ENCODE data around the gene ACIN1. TPM values are rescaled to one million over a fixed set of nuclear protein-coding genes. Genes with fewer than 3 reads are reported as not detected.
A peak's percentile ranks its signal among the peaks of the same experiment; 100 is the strongest.

Gene ACIN1
- total and polyA plus RNA-seq, 2 of the 13 experiments (the other 11 are each of a cell fraction or from before 2014, with no cell fraction given) = 165 to 183 TPM

- Histone ChIP-seq H3K9ac (ENCODE audit: insufficient read depth, low read depth, low read length) (peak within 1 kb of the TSS; percentile 97), H3K4me3 (replicated peaks in 1 of 3; ENCODE audit: insufficient read depth in 1 of 3, low read depth in 2 of 3, low read length in 3 of 3) (peak within 1 kb of the TSS; percentile 78 to 86 (median 80)), H3K4me2 (ENCODE audit: low read depth, low read length) (peak within 1 kb of the TSS; percentile 92), H4K20me1 (ENCODE audit: insufficient read depth, low read length) (no peaks in the 10 kb centered on the region), H3K27ac (ENCODE audit: extremely low read length, insufficient read depth, low read length) (peak within 1 kb of the TSS; percentile 90), H3K36me3 (replicated peaks in 1 of 2; ENCODE audit: control insufficient read depth in 1 of 2, insufficient read depth in 2 of 2, low read length in 2 of 2) (peaks cover 16 to 28% of the 10 kb centered on the region in 2 experiments), H2AFZ (ENCODE audit: low read length) (peak within 1 kb of the TSS; percentile 98), H3K4me1 (ENCODE audit: insufficient read depth, low read length) (peaks cover 38% of the 10 kb centered on the region), H3K27me3 (ENCODE audit: control insufficient read depth in 1 of 2, insufficient read depth in 2 of 2, low read length in 2 of 2) (no peaks in the 10 kb centered on the region; a peak in 1 of 5 replicates), H3K79me2 (ENCODE audit: insufficient read depth, low read length) (peaks cover 34% of the 10 kb centered on the region), H3K9me3 (ENCODE audit: low read length) (no peaks in the 10 kb centered on the region)
- peak; percentile 99 for FAIRE-seq
- BruUV-seq (replicated peaks) = no TSS peak
- ATAC-seq = peak; percentile 96
- WGBS (ENCODE audit: low lambda C conversion rate) = under 1% methylated on average over 33 of the region's 36 CpGs
- peak; percentile 100 for DNase-seq (ENCODE audit: low spot score)
- ChIA-PET CTCF (ENCODE audit: low intra/inter-chr PET ratio, low total read pairs) (no interaction called here), POLR2A (interaction anchor here (0.7 to 15.1 kb wide), 24 partner anchors 8 to 1236 kb away, joined by 3 to 203 read pairs (median 5); partner anchors contain the start of genes ACIN1, AJUBA, C14orf119 and HAUS4)
- in situ Hi-C loops (cut with HindIII; ENCODE audit: extremely low pct_ligation_motif_present, low pct_unique_long_range_greater_than_20kb) (no loop called here), intact Hi-C loops (cut with micrococcal nuclease; ENCODE audit: unreplicated experiment) (loop anchor here (1.0 to 2.0 kb wide), 4 partner anchors 24 to 60 kb away; partner anchors contain the start of genes ACIN1, AJUBA, C14orf119 and C14orf93)
- peak; percentile 77 for TF ChIP-seq MAX (IDR thresholded peaks at IDR 0.05)
- TF ChIP-seq ZNF276 (CRISPR knock-in tag; IDR thresholded peaks at IDR 0.05; ENCODE audit: low read depth) = peak; percentile 96; the same call in 1 of the 2 replicates
- peak; percentile 95 for TF ChIP-seq HMGXB3 (CRISPR knock-in tag; IDR thresholded peaks at IDR 0.05; ENCODE audit: borderline replicate concordance)
- peak; percentile 54 for TF ChIP-seq ARID3A (IDR thresholded peaks at IDR 0.05; ENCODE audit: low read depth, low read length)
- no peak for TF ChIP-seq ZUFSP (CRISPR knock-in tag; IDR thresholded peaks at IDR 0.05; ENCODE audit: borderline replicate concordance)
- TF ChIP-seq GTF3A (CRISPR knock-in tag; conservative IDR thresholded peaks at IDR 0.05) = no peak; the same call in 1 of the 2 replicates
- no peak for TF ChIP-seq CBX2 (IDR thresholded peaks at IDR 0.05; ENCODE audit: low read depth, low read length)
- no peak for TF ChIP-seq CBX2 (CRISPR knock-in tag; IDR thresholded peaks at IDR 0.05; ENCODE audit: low read depth)
- peak; percentile 86; the same call in 1 of the 2 replicates for TF ChIP-seq NFE2L2 (IDR thresholded peaks at IDR 0.05; ENCODE audit: low read length)
- no peak for TF ChIP-seq NONO (IDR thresholded peaks at IDR 0.05)
- TF ChIP-seq NONO (CRISPR knock-in tag; conservative IDR thresholded peaks at IDR 0.05) = peak; percentile 97
These were observed 60.2 kb downstream of the ACIN1 start, which contains the start of gene PSMB5 for GRCh38 chr14:23034498-23035302. Gene PSMB5, minus strand, starts transcription at chr14:23034900. Its CDS starts 19 bp downstream, at chr14:23034881.

Data from HepG2 (cell line).